PC-9 (cell line): ENCODE data around the gene ZNF879.

ENCODE experiments used
- EZH2 ChIP-seq: fragments of 200-600 bp; sonication (generic); IDR thresholded peaks from 2 replicates; pipeline ENCODE4 v1.8.0; 2017; ENCODE audit warnings: antibody characterized with exemption, low read depth
- TF ChIP-seq, protein P1 (sequence below): fragments of 200-600 bp; sonication (generic); conservative IDR thresholded peaks from 2 replicates; pipeline ENCODE4 v1.6.1; 2017; ENCODE audit warnings: mixed run types, antibody characterized with exemption, mild to moderate bottlenecking, moderate library complexity

GRCh38 chr5:179054036-179054785 is 30.6 kb downstream of the ZNF879 start:
- TF ChIP-seq, protein P1, sequence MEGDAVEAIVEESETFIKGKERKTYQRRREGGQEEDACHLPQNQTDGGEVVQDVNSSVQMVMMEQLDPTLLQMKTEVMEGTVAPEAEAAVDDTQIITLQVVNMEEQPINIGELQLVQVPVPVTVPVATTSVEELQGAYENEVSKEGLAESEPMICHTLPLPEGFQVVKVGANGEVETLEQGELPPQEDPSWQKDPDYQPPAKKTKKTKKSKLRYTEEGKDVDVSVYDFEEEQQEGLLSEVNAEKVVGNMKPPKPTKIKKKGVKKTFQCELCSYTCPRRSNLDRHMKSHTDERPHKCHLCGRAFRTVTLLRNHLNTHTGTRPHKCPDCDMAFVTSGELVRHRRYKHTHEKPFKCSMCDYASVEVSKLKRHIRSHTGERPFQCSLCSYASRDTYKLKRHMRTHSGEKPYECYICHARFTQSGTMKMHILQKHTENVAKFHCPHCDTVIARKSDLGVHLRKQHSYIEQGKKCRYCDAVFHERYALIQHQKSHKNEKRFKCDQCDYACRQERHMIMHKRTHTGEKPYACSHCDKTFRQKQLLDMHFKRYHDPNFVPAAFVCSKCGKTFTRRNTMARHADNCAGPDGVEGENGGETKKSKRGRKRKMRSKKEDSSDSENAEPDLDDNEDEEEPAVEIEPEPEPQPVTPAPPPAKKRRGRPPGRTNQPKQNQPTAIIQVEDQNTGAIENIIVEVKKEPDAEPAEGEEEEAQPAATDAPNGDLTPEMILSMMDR: no peak
- no peak for TF ChIP-seq EZH2
